GM21619 (cell line): ENCODE results near the gene SLC5A4.

ENCODE experiments used
- ATAC-seq: cut with Tn5 transposase; IDR thresholded peaks from one replicate; pipeline ENCODE4 v1.9.1; 2021; ENCODE audit not compliant: unreplicated experiment

Gene SLC5A4

GRCh38 chr22:32233091-32233490 lies 22.1 kb downstream of the SLC5A4 start:
- no peak for ATAC-seq

- no peak for ATAC-seq
Observed at GRCh38 chr22:32232191-32232830, 22.8 kb downstream of the SLC5A4 start.

GRCh38 chr22:32226326-32227104 lies 28.6 kb downstream of the SLC5A4 start:
- no peak for ATAC-seq

- no peak for ATAC-seq
Observed at GRCh38 chr22:32222991-32223390, 32.2 kb downstream of the SLC5A4 start.

GRCh38 chr22:32219026-32219425 lies 36.1 kb downstream of the SLC5A4 start:
- no peak for ATAC-seq

- ATAC-seq: no peak
Observed at GRCh38 chr22:32218470-32218869, 36.7 kb downstream of the SLC5A4 start.

- ATAC-seq: no peak
Observed at GRCh38 chr22:32217465-32217864, 37.7 kb downstream of the SLC5A4 start.

- no peak for ATAC-seq
Observed at GRCh38 chr22:32216911-32217310, 38.2 kb downstream of the SLC5A4 start.

GRCh38 chr22:32211011-32211410 lies 44.1 kb downstream of the SLC5A4 start:
- no peak for ATAC-seq

GRCh38 chr22:32208681-32209080 lies 46.5 kb downstream of the SLC5A4 start:
- ATAC-seq: no peak

GRCh38 chr22:32207971-32208480 lies 47.1 kb downstream of the SLC5A4 start:
- ATAC-seq: no peak

GRCh38 chr22:32206774-32207758 lies 48.1 kb downstream of the SLC5A4 start:
- no peak for ATAC-seq

- no peak for ATAC-seq
Observed at GRCh38 chr22:32205974-32206773, 49.0 kb downstream of the SLC5A4 start.

GRCh38 chr22:32204856-32205722 lies 50.1 kb downstream of the SLC5A4 start, which contains the start of gene RFPL2:
RFPL2 (minus strand) TSS chr22:32205073; CDS start chr22:32202451, 2,622 bp downstream.
- no peak for ATAC-seq

GRCh38 chr22:32204040-32204855 lies 50.9 kb downstream of the SLC5A4 start:
- no peak for ATAC-seq

GRCh38 chr22:32203181-32204039 lies 51.7 kb downstream of the SLC5A4 start:
- ATAC-seq: no peak

- no peak for ATAC-seq
Observed at GRCh38 chr22:32202539-32203180, 52.5 kb downstream of the SLC5A4 start.
